UCSD-AML1 (cell line): ENCODE results near the gene ST6GALNAC1.

ENCODE experiments used
- DNase-seq: peaks from one replicate; lab custom pipeline; 2025; ENCODE audit not compliant: unreplicated experiment; lab: John Stamatoyannopoulos, UW

The ST6GALNAC1 gene

GRCh38 chr17:76584427-76585032, 59.0 kb downstream of the ST6GALNAC1 start:
- DNase-seq = no peak

- DNase-seq = no peak
Observed at GRCh38 chr17:76582660-76583059, 60.9 kb downstream of the ST6GALNAC1 start.

GRCh38 chr17:76581515-76581914, 62.0 kb downstream of the ST6GALNAC1 start:
- no peak for DNase-seq

- no peak for DNase-seq
Observed at GRCh38 chr17:76579281-76579680, 64.3 kb downstream of the ST6GALNAC1 start.

- DNase-seq = no peak
Observed at GRCh38 chr17:76578376-76578775, 65.2 kb downstream of the ST6GALNAC1 start.

GRCh38 chr17:76577876-76578275, 65.7 kb downstream of the ST6GALNAC1 start:
- no peak for DNase-seq

GRCh38 chr17:76576189-76576588, 67.4 kb downstream of the ST6GALNAC1 start:
- DNase-seq = no peak

- DNase-seq = no peak
Observed at GRCh38 chr17:76575570-76575969, 68.0 kb downstream of the ST6GALNAC1 start.
